ENCODE results near the gene GRPEL2.

DNA sequence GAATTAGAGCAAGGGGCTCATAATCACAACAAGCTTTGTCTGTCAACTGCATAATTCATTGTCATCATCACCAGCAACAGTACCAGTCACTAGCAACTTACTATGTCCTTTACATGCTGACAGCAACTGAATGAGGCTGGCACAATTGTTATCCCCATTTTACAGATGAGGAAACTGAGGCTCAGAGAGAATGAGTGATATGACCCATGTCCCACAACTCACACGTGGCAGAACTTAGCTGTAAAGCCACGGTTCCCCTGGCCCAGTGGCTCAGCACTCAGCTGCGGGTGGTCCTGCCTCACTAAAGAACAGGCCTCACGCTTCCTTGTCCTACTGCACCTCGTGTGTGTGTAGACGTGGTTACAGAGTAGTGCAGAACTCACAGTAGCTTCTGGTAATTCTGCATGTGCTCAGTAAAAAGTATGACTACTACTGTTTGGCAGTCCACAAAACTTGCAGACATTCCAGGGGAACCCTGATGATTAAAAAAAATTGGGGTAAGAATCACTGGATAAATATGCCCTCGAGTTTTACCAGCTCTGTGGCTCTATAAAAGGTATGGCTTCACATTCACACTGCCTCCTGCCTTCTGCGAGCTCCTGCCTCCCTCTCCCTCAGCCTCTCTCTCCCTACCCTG is 43.4 kb upstream of the GRPEL2 start:
- TF ChIP-seq, protein P1, sequence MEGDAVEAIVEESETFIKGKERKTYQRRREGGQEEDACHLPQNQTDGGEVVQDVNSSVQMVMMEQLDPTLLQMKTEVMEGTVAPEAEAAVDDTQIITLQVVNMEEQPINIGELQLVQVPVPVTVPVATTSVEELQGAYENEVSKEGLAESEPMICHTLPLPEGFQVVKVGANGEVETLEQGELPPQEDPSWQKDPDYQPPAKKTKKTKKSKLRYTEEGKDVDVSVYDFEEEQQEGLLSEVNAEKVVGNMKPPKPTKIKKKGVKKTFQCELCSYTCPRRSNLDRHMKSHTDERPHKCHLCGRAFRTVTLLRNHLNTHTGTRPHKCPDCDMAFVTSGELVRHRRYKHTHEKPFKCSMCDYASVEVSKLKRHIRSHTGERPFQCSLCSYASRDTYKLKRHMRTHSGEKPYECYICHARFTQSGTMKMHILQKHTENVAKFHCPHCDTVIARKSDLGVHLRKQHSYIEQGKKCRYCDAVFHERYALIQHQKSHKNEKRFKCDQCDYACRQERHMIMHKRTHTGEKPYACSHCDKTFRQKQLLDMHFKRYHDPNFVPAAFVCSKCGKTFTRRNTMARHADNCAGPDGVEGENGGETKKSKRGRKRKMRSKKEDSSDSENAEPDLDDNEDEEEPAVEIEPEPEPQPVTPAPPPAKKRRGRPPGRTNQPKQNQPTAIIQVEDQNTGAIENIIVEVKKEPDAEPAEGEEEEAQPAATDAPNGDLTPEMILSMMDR (IDR thresholded peaks at IDR 0.05) = no peak
- no peak for TF ChIP-seq EP300 (IDR thresholded peaks at IDR 0.05)
